SHP77 (cell line): ENCODE measurements around the gene TLN1.
A peak's percentile ranks its signal among the peaks of the same experiment; 100 is the strongest.

ENCODE experiments used
- DNase-seq, 2 experiments: peaks; one replicate each; lab custom pipeline; 2025; lab: John Stamatoyannopoulos, UW

The TLN1 gene

GRCh38 chr9:35686222-35687203, 45.5 kb downstream of the TLN1 start:
- no peak for DNase-seq

- DNase-seq = no peak
Measured at GRCh38 chr9:35685506-35685905, 46.5 kb downstream of the TLN1 start.

GRCh38 chr9:35684921-35685320, 47.1 kb downstream of the TLN1 start:
- no peak for DNase-seq

GRCh38 chr9:35683323-35683722, 48.7 kb downstream of the TLN1 start:
- DNase-seq = no peak

- DNase-seq = no peak
Measured at GRCh38 chr9:35682520-35683315, 49.3 kb downstream of the TLN1 start.

- DNase-seq = no peak
Measured at GRCh38 chr9:35682051-35682450, 49.9 kb downstream of the TLN1 start.

GRCh38 chr9:35681341-35682002, 50.5 kb downstream of the TLN1 start:
- DNase-seq = no peak

- DNase-seq = no peak
Measured at GRCh38 chr9:35680331-35681105, 51.5 kb downstream of the TLN1 start.

GRCh38 chr9:35679766-35680330, 52.1 kb downstream of the TLN1 start:
- no peak for DNase-seq

GRCh38 chr9:35679091-35679490, 52.9 kb downstream of the TLN1 start:
- no peak for DNase-seq

- DNase-seq = no peak
Measured at GRCh38 chr9:35675732-35676392, 56.1 kb downstream of the TLN1 start.

- no peak for DNase-seq
Measured at GRCh38 chr9:35675204-35675603, 56.8 kb downstream of the TLN1 start.

- DNase-seq = no peak
Measured at GRCh38 chr9:35674025-35674361, 58.0 kb downstream of the TLN1 start.

- DNase-seq = peak in 1 of 2 experiments; percentile 7
Measured at GRCh38 chr9:35673132-35674024, 58.6 kb downstream of the TLN1 start, which contains the start of gene CA9. TSS of gene CA9 (plus strand) at chr9:35673928. CDS start at chr9:35673960, 32 bp downstream.

- DNase-seq = peak in 1 of 2 experiments; percentile 5
Measured at GRCh38 chr9:35669331-35670145, 62.5 kb downstream of the TLN1 start.

GRCh38 chr9:35667939-35668338, 64.1 kb downstream of the TLN1 start:
- no peak for DNase-seq

GRCh38 chr9:35666549-35666948, 65.4 kb downstream of the TLN1 start:
- no peak for DNase-seq

GRCh38 chr9:35666045-35666444, 66.0 kb downstream of the TLN1 start:
- no peak for DNase-seq

- DNase-seq = no peak
Measured at GRCh38 chr9:35665471-35665818, 66.5 kb downstream of the TLN1 start.
